DMS79 (cell line): ENCODE measurements around the gene MANSC4.

Experiments used
- DNase-seq: peaks from one replicate; lab custom pipeline; 2025; lab: John Stamatoyannopoulos, UW

MANSC4 gene

GRCh38 chr12:27779920-27780611, at the start of gene MANSC4, which contains the start of gene KLHL42:
TSS of gene MANSC4 (minus strand) at chr12:27780236. CDS start at chr12:27771276, 8,960 bp downstream.
TSS of gene KLHL42 (plus strand) at chr12:27780233. CDS start at chr12:27780331, 98 bp downstream.
- no peak for DNase-seq

- no peak for DNase-seq
These were observed 48.2 kb upstream of the MANSC4 start for GRCh38 chr12:27828196-27828595.

GRCh38 chr12:27826076-27826475, 46.0 kb upstream of the MANSC4 start:
- no peak for DNase-seq

GRCh38 chr12:27824126-27824842, 44.2 kb upstream of the MANSC4 start:
- no peak for DNase-seq

- DNase-seq, result no peak
These were observed 43.0 kb upstream of the MANSC4 start for GRCh38 chr12:27823038-27823437.

- DNase-seq, result no peak
These were observed 42.2 kb upstream of the MANSC4 start for GRCh38 chr12:27822076-27822712.

GRCh38 chr12:27821259-27821973, 41.4 kb upstream of the MANSC4 start:
- DNase-seq, result no peak

- DNase-seq, result no peak
These were observed 40.5 kb upstream of the MANSC4 start for GRCh38 chr12:27820564-27820963.

- no peak for DNase-seq
These were observed 38.4 kb upstream of the MANSC4 start for GRCh38 chr12:27818401-27818918.

GRCh38 chr12:27817766-27818165, 37.7 kb upstream of the MANSC4 start:
- no peak for DNase-seq

GRCh38 chr12:27814851-27815591, 35.0 kb upstream of the MANSC4 start:
- DNase-seq, result no peak

GRCh38 chr12:27814411-27814810, 34.4 kb upstream of the MANSC4 start:
- no peak for DNase-seq

GRCh38 chr12:27812502-27812901, 32.5 kb upstream of the MANSC4 start:
- no peak for DNase-seq

GRCh38 chr12:27810756-27811155, 30.7 kb upstream of the MANSC4 start:
- DNase-seq, result no peak

GRCh38 chr12:27808841-27809240, 28.8 kb upstream of the MANSC4 start:
- DNase-seq, result no peak

- DNase-seq, result no peak
These were observed 27.1 kb upstream of the MANSC4 start for GRCh38 chr12:27807063-27807703.

GRCh38 chr12:27806259-27806658, 26.2 kb upstream of the MANSC4 start:
- DNase-seq, result no peak

GRCh38 chr12:27805238-27805637, 25.2 kb upstream of the MANSC4 start:
- DNase-seq, result no peak

GRCh38 chr12:27802936-27803335, 22.9 kb upstream of the MANSC4 start:
- DNase-seq, result no peak

GRCh38 chr12:27802511-27802910, 22.5 kb upstream of the MANSC4 start:
- DNase-seq, result no peak

GRCh38 chr12:27801630-27802029, 21.6 kb upstream of the MANSC4 start:
- no peak for DNase-seq
